ENCODE measurements around the gene CCDC141. TPM values are rescaled to one million over a fixed set of nuclear protein-coding genes. Genes with fewer than 3 reads are reported as not detected.
A peak's percentile ranks its signal among the peaks of the same experiment; 100 is the strongest.
"Not testable (repeated sequence)": the region's sequence is repeated elsewhere in the genome, so short reads cannot be mapped to it uniquely, and the experiment has no call there.

CCDC141 gene
- total RNA-seq, 3 donors from 2014 or later: 1.3 to 11.7 (median 2.2) TPM

- Histone ChIP-seq H3K27me3 (no peaks in the 10 kb centered on the region), H3K4me3 (no peak overlapping the region), H3K27ac (no peak overlapping the region), H3K36me3 (no peaks in the 10 kb centered on the region), H3K4me1 (no peaks in the 10 kb centered on the region), H3K9me3 (no peaks in the 10 kb centered on the region)
- intact Hi-C loops (cut with DNase I; ENCODE audit: low total_unique reads): loop anchor here (2.0 kb wide), 1 partner anchor 60 kb away; no protein-coding TSS in a partner anchor
- DNase-seq (ENCODE audit: low spot score in 2 of 2): no peak
- TF ChIP-seq POLR2AphosphoS5 (IDR thresholded peaks at IDR 0.05): no peak
- TF ChIP-seq, protein P1, sequence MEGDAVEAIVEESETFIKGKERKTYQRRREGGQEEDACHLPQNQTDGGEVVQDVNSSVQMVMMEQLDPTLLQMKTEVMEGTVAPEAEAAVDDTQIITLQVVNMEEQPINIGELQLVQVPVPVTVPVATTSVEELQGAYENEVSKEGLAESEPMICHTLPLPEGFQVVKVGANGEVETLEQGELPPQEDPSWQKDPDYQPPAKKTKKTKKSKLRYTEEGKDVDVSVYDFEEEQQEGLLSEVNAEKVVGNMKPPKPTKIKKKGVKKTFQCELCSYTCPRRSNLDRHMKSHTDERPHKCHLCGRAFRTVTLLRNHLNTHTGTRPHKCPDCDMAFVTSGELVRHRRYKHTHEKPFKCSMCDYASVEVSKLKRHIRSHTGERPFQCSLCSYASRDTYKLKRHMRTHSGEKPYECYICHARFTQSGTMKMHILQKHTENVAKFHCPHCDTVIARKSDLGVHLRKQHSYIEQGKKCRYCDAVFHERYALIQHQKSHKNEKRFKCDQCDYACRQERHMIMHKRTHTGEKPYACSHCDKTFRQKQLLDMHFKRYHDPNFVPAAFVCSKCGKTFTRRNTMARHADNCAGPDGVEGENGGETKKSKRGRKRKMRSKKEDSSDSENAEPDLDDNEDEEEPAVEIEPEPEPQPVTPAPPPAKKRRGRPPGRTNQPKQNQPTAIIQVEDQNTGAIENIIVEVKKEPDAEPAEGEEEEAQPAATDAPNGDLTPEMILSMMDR (IDR thresholded peaks at IDR 0.05): no peak
- TF ChIP-seq POLR2A (IDR thresholded peaks at IDR 0.05): no peak
Measured at GRCh38 chr2:179050755-179051154, 818 bp upstream of the CCDC141 start.

GRCh38 chr2:179049203-179049545, 763 bp downstream of the CCDC141 start:
- Histone ChIP-seq H3K9me3 (no peaks in the 10 kb centered on the region), H3K36me3 (no peaks in the 10 kb centered on the region), H3K4me1 (no peaks in the 10 kb centered on the region), H3K27me3 (no peaks in the 10 kb centered on the region), H3K4me3 (peak overlapping the region in 1 of 3 donors; percentile 3), H3K27ac (no peak overlapping the region)
- intact Hi-C loops (cut with DNase I; ENCODE audit: low total_unique reads): no loop called here
- no peak for DNase-seq (ENCODE audit: low spot score in 2 of 2)
- TF ChIP-seq, protein P1 (IDR thresholded peaks at IDR 0.05): no peak
- TF ChIP-seq POLR2A (IDR thresholded peaks at IDR 0.05) (no peak), POLR2AphosphoS5 (IDR thresholded peaks at IDR 0.05) (no peak)

DNA sequence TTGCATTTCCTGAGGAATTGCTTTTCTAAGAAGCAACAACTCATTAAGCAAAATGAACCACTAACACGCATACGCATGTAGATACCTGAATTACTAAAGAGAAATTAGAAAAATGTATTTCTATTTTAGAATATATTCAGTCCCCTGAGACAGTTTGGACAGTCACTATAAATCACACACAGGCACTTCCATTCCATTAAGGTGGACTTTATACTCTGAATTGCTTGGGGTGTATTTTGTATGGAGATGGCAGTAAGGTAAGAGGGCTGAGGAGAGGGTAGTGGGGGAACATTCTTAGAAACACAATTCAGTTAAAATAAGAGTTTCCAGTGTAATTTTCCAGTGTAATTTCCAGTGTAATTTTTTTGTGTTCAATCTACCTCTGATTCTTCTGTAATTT, 1.8 kb downstream of the CCDC141 start:
- no peak for DNase-seq (ENCODE audit: low spot score in 2 of 2)
- Histone ChIP-seq H3K4me3 (no peak overlapping the region), H3K27me3 (no peaks in the 10 kb centered on the region), H3K36me3 (no peaks in the 10 kb centered on the region), H3K4me1 (no peaks in the 10 kb centered on the region), H3K9me3 (no peaks in the 10 kb centered on the region), H3K27ac (no peak overlapping the region)
- intact Hi-C loops (cut with DNase I; ENCODE audit: low total_unique reads): no loop called here
- TF ChIP-seq POLR2AphosphoS5 (IDR thresholded peaks at IDR 0.05): no peak
- TF ChIP-seq, protein P1 (IDR thresholded peaks at IDR 0.05): no peak
- no peak for TF ChIP-seq POLR2A (IDR thresholded peaks at IDR 0.05)

GRCh38 chr2:179045602-179046001, 4.3 kb downstream of the CCDC141 start:
- H3K4me3 ChIP-seq; DNase-seq (ENCODE audit: low spot score in 2 of 2); H3K27ac ChIP-seq; H3K27me3 ChIP-seq; intact Hi-C loops (cut with DNase I; ENCODE audit: low total_unique reads); H3K36me3 ChIP-seq; H3K4me1 ChIP-seq; H3K9me3 ChIP-seq: not testable (repeated sequence)

- no peak overlapping the region for H3K27ac ChIP-seq
- intact Hi-C loops (cut with DNase I; ENCODE audit: low total_unique reads): no loop called here
- DNase-seq (ENCODE audit: low spot score in 2 of 2): no peak
- no peaks in the 10 kb centered on the region for H3K9me3 ChIP-seq
- no peaks in the 10 kb centered on the region for H3K27me3 ChIP-seq
- TF ChIP-seq POLR2AphosphoS5 (IDR thresholded peaks at IDR 0.05) (no peak), POLR2A (IDR thresholded peaks at IDR 0.05) (no peak)
- TF ChIP-seq, protein P1 (IDR thresholded peaks at IDR 0.05): no peak
- no peaks in the 10 kb centered on the region for H3K36me3 ChIP-seq
- no peaks in the 10 kb centered on the region for H3K4me1 ChIP-seq
- H3K4me3 ChIP-seq: no peak overlapping the region
Measured at GRCh38 chr2:179044500-179044899, 5.4 kb downstream of the CCDC141 start.

- intact Hi-C loops (cut with DNase I; ENCODE audit: low total_unique reads): no loop called here
- TF ChIP-seq POLR2AphosphoS5 (IDR thresholded peaks at IDR 0.05) (no peak), POLR2A (IDR thresholded peaks at IDR 0.05) (no peak)
- TF ChIP-seq, protein P1 (IDR thresholded peaks at IDR 0.05): no peak
- no peaks in the 10 kb centered on the region for H3K36me3 ChIP-seq
- no peaks in the 10 kb centered on the region for H3K27me3 ChIP-seq
- DNase-seq (ENCODE audit: low spot score in 2 of 2): no peak
- no peak overlapping the region for H3K27ac ChIP-seq
- no peaks in the 10 kb centered on the region for H3K9me3 ChIP-seq
- no peaks in the 10 kb centered on the region for H3K4me1 ChIP-seq
- H3K4me3 ChIP-seq: no peak overlapping the region
Measured at GRCh38 chr2:179037807-179038206, 12.1 kb downstream of the CCDC141 start.

Data from breast epithelium (tissue), 4 donors.